OCI-LY7 (cell line): Measurements from ENCODE around the gene CTNNA2.

Source experiments
- EZH2phosphoT487 ChIP-seq: fragments of 200-600 bp; sonication (generic); IDR thresholded peaks from 2 replicates; pipeline ENCODE4 v1.6.1; 2018; ENCODE audit warnings: low read depth, borderline replicate concordance, mild to moderate bottlenecking, mixed run types, antibody characterized with exemption, low read length, moderate library complexity, mixed read lengths
- TF ChIP-seq, protein P1 (sequence below): fragments of 200-600 bp; sonication (generic); conservative IDR thresholded peaks from 2 replicates; pipeline ENCODE4 v1.5.1; 2014; ENCODE audit warnings: mild to moderate bottlenecking, antibody characterized with exemption, low read length, moderate library complexity, mixed read lengths

DNA sequence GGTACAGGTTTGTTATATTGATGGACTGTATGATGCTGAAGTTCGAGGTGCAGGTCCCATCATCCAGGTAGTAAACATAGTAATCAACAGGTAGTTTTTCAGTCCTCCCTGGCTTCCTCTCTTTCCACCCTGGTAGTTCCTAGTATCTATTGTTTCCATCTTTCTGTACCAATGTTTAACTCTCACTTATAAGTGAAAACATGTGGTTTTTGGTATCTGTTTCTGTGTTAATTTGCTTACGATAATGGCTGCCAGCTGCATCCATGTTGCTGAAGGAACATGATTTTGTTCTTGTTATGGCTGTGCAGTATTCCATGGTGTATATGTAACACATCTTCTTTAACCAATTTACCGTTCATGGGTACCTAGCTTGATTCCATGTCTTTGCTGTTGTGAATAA is 861.3 kb downstream of the CTNNA2 start:
- TF ChIP-seq, protein P1, sequence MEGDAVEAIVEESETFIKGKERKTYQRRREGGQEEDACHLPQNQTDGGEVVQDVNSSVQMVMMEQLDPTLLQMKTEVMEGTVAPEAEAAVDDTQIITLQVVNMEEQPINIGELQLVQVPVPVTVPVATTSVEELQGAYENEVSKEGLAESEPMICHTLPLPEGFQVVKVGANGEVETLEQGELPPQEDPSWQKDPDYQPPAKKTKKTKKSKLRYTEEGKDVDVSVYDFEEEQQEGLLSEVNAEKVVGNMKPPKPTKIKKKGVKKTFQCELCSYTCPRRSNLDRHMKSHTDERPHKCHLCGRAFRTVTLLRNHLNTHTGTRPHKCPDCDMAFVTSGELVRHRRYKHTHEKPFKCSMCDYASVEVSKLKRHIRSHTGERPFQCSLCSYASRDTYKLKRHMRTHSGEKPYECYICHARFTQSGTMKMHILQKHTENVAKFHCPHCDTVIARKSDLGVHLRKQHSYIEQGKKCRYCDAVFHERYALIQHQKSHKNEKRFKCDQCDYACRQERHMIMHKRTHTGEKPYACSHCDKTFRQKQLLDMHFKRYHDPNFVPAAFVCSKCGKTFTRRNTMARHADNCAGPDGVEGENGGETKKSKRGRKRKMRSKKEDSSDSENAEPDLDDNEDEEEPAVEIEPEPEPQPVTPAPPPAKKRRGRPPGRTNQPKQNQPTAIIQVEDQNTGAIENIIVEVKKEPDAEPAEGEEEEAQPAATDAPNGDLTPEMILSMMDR, result no peak
- no peak for TF ChIP-seq EZH2phosphoT487
